Dermis blood vessel endothelial cell (primary cell): Measurements from ENCODE around the gene CNIH3. TPM values are rescaled to one million over a fixed set of nuclear protein-coding genes. Genes with fewer than 3 reads are reported as not detected.
"Not testable (repeated sequence)": the region's sequence is repeated elsewhere in the genome, so short reads cannot be mapped to it uniquely, and the experiment has no call there.

Experiments
- DNase-seq: peaks from one replicate; pipeline ENCODE4 v3.0.0; 2010
- total RNA-seq: library from RNA; depleted of rRNA; stranded (reverse); fragments of >200 nt; gene quantifications from 2 replicates; pipeline ENCODE4 v1.2.3, GENCODE V29; 2014

Gene CNIH3
- total RNA-seq, 1 donor from 2014 or later: 1.4 TPM

DNA sequence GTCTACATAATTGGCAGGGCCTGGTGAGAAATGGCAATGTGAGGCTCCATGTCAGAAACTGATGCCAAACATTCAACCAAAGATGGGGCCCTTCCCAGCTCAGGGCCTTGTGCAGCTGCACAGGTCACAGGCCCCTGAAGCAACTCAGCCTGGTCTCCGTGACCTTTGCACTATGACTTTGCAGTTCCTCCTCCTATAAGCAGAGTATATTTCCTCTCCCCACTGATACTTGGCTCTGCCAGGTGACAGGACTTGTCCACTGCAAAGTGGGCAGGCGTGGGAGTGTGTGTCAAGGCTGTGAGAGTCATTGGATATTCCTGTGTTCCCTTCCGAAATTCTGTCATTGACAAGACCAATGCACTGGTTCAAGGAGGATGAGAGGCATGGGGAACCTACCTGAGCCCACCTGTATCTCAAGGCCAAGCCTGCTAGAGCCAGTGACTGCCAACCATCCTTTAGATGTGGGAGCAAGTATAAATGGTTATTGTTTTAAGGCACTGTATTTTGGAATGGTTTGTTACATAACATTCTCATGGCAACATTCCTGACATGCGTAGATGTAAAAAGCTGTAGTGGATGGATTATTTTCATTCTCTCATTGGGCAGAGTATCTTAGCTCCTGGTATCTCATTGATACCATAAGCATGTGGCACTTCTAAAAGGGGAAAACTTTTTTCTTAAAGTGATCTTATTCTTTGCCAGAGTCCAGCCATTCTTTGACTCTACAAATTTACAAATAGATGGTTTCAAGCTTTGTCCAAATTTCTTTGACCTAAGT is 75.2 kb downstream of the CNIH3 start:
- DNase-seq: no peak

DNA sequence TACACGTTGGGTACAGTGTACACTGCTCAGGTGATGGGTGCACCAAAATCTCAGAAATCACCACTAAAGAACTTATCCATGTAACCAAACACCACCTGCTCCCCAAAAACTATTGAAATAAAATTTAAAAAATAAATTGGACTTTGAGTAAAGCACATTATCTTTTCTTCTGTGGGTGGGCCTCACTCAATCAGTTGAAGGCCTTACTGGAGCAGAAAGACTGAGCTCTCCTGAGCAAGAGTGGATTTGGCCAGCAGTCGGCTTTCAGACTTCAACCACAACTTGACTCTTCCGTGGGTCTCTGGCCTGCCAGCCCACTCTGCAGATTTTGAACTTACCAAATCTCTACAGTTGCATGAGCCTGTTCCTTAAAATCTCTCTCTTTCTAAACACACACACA is 78.9 kb downstream of the CNIH3 start:
- DNase-seq: no peak

DNA sequence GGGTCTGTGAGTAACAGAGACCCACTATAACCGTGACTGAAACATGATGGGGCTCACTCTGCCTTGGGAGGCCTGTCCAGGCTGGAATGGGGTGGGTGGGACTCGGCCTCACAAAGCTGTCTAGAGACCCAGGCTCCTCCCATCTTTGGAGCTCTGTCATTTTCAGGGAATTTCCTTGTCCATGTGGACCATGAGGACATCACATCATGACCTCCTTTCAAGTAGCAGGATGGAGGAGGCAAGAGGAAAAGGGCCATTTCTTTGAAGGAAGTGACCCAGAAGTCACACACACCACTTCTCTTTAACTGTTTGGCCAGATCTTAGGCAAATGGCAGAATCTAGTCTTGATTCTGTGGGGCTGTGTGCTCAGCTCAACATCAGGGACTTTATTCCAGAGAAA is 79.9 kb downstream of the CNIH3 start:
- no peak for DNase-seq

DNA sequence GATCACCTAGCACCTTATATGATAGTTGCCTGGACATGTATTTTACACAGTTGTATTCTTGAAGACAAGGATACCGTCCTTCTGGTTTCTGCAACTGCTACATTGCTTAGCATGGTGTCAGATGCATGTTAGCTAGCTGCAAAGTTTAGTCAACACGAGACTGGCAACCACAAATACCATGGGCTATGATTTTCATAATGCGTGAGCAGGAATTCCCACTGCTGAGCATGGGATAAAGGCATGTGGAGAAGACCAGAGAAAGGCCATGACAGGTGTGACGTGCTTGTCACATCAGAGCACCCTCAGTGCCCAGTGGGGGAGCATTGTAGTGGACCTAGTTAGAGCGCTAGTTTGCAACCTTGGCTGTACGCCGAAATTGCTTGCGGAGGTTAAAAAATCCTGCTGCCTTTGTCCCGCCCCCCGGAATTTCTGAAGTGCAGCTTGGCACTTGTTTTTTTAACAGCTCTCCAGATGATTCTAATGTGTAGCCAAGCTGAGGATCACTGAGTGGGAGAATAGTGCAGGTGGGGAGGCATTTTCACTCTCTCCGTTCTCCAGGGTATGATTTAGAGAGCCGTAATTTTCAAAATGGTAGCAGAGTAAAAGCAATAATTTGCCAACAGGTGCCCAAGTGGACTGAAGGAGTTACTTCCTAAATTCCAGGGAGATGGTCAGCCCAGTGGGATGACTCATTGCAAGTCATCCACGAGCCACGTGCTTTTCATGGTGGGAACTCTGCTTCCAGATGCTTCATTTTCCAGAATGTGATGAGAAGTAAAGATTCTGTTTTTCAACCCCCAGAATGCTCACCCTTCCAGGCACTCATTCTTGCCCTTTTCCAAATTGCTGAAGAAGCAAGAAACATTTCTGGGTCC is 81.0 kb downstream of the CNIH3 start:
- DNase-seq: peak; percentile 3

DNA sequence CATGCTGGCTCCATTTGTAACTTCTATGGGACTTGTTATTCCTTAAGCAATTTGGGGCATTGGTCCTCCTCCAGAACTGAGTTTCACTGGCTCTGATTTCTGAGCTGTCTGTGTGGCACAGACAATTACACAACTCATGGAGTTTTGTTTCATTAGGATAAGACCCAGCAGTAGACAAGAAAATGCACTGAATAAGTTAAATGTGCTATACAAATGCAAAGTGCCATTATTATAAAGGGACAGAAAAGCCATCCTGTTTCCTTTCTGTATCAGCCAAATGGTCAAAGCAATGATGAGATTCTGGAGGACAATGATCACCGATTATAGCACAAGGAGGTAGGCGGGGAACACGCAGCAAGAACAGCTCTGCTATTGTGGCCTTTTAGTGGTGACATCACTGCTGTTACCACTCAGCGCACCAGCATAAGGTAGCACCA is 81.9 kb downstream of the CNIH3 start:
- DNase-seq: no peak

DNA sequence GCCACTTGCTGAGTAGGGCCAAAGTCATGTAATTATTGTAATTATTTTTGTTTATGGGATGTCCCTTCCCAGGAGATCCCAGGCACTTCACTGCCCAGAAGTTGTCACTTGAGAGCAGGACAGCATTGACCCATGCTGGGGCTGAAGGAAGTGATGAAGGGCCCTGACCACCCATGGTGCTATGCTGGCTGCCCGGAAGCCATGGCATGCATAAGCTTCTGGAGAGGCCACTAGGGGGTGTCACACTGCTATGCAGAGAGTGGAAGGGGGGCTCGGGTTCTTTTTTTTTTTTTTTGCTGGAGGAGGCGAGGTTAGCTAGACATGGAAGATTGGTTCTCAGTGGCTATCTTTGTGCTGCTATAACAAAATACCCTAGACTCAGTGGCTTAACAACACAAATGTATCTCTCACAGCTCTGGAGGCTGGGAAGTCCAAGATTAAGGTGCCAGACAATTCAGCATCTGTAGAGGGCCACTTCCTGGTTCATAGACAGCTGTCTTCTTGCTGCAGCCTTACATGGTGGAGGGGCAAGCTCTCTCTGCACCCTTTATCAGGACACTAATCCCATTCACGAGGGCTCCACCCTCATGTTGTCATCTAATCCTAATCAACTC is 84.9 kb downstream of the CNIH3 start:
- peak; percentile 18 for DNase-seq

DNA sequence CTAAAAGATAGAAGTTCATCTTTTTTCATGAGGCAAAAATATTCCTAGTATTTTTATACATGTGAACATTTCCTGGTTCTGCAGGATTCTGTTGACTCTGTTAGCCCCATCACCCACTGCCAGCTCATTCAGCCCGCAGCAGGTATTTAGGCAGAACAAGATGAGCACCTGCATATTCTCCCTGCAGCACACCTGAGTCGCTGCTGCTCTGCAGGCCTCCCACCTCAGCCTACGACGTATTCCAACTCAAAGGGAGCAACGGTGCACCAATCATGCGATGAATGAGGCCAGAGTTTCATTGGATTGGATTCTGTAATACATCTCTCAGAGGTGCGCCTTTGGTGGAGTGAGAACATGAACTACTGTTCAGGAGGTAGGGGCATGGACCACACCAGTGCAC is 87.6 kb downstream of the CNIH3 start:
- no peak for DNase-seq

DNA sequence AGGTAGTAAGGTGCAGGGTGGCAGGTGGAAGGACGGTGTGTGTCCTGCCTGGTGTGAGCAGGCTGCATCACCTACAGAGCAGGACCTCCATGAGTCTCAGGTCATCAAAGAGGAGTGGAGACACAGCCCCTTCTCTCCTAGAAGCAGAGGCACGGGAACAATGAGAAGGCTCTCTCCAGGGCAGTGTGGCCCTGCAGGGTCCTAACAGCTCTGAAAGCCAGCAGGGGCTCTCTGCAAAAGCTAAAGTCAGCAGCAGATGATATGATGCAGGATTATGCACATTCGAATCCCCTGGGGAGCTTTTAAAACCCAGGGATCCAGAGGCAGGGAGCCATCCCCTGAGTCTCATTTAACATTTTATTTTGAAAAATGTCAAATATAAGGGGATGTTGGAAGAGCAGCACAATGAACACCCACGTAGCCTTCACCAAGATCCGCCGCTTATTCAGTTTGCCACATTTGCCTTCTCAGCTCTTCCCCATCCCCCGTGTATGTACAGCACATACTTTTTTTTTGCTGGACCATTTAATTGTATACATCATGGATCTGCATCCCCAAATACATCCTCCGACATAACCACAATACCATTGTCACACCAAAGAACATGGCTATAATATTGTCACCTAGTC is 88.1 kb downstream of the CNIH3 start:
- DNase-seq: no peak

DNA sequence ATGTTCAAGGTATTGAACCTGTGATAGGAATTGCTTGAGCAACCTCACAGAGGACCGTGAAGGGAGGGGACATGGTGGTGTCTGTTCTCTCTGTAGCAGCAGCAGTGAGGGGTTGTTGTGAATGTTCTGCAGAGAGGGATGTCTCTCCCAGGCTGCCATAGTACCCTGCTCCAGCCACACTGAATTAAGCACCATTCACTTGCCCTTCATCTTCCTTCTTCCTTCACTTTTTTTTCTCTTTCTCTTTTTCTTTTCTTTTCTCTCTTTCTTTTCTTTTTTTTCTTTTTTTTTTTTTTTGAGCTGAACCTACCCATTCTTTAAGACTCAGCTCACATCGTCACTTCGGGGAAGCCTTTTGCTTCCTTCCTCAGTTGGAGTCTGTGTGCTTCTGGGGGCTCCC is 89.5 kb downstream of the CNIH3 start:
- DNase-seq: no peak

DNA sequence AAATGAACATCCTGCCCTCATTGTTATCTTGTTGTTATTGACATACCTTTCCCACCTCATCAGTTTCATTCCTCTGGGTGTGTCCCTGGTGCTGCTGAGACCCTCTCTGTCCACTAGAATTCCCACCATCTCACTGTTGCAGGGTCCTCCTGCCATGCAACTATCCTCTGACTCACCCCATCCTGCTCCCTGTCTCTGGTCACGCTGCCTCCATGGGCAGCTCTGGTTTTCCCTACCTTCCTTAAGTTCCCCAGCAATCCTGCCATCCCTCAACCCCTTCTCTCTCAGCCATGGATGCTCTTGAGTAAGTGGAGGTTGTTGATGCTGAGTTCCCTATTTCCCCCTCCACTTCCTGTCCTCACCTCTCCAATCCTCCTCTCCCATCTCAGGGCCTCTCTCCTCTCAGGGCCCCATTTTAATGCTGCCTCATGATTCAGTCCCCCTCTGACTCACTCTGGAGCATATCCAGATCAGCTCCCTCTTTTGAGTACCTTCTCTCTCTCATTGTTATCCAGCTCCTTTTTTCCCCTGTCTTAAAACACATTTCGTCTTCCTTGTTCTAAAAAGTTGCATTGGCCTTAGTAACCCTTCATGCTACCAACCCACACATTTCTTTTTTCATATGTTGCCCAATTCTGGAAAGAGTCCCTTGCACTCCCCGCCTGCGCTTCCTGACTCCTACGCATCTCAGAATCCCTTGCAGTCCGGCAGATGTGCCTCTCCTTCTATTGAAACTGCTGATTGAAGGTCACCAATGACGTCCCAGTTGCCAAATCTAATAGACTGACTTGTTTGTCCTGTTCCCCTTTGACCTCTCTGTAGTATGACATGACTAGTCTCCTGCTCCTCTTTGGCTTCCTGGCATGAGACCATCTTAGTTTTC is 92.0 kb downstream of the CNIH3 start:
- DNase-seq: no peak

DNA sequence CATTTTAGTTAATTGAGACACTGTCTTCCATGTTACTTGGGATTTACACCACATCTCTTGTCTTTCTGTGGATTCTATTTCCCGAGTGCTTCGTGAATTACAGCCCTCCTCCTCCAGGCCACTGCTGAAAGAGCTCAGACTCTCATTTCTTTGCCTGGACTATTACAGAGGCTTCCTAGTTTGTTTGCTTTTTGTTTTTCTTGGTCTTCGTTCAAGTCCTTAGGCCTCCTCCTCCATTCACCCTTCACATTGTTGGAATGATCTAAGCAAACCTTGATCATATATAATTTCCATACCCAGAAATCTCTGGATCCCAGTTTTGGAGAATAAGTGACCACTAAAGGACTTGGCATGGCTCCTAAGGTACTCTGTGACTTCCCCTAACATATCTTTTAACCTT is 94.1 kb downstream of the CNIH3 start:
- no peak for DNase-seq

DNA sequence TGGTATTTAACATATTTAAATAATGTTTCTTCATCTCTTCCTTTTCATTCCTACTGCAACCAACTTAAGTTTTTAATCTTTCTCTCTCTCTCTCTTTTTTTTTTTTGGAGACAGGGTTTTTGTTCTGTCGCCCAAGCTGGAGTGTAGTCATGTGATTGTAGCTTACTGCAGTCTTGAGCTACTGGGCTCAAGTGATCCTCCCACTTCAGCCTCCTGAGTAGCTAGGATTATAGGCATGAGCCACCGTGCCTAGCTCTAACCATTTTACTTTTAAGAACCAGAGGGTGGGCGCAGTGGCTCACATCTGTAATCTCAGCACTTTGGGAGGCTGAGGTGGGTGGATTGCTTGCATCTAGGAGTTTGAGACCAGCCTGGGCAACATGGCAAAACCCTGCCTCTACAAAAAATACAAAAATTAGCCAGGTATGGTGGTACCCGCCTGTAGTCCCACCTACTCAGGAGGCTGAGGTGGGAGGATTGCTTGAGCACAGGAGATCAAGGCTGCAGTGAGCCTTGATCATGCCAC is 95.2 kb downstream of the CNIH3 start:
- not testable (repeated sequence) for DNase-seq

DNA sequence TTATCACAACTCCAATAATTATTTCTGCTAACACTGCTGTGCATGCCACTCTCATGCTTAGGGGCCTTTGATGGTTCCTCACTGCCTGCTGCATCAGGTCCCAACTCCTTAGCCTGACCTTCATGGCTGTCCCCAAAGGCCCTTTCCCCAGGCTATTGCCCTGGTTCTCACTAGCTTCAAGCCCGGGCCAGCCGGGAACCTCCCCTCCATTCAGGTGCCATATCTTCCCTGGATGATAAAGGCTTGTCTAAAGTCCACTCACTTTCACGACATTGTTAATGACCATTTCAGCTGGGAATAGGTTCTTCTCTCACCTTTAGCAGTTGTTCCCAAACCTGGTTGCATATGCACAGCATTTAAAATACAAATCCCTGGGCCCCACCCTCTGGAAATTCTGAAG is 95.8 kb downstream of the CNIH3 start:
- no peak for DNase-seq

DNA sequence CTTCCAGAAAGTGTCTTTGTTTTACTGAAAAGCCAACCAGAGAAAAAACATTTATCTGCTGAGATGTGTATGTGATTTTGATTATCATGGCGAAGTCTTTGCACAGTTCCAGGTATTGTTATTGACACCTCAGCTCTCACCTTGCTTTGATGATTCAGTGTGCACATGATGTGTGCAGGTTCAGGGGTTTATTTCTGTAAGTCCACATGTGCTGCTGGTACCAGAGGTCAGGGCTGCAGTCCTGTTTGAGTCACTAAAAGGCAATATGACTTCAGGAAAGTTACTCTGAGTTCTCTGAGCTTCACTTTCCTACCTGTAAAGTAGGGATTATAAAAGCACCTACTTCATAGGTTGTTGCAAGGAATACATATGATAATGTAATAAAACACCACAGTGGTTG is 97.1 kb downstream of the CNIH3 start:
- DNase-seq: no peak

DNA sequence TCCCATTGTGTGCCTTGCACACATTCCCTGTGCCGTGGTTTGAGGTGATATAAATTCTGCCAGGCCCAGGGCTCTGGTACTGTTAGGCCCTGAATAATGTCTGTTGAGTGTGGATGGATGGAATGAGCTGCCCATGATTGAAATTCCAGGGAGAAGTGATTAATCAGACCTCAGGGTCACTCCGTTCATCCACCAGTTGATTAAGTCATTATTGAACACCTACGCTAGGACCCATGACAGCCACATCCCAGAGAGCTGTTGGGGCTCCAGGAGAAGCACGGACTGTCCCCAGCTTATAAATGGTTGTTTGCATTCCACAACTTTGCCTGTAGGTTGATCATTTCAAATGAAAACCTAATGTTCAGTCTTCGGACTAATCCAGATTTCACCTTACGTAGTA is 98.4 kb downstream of the CNIH3 start:
- DNase-seq: no peak

DNA sequence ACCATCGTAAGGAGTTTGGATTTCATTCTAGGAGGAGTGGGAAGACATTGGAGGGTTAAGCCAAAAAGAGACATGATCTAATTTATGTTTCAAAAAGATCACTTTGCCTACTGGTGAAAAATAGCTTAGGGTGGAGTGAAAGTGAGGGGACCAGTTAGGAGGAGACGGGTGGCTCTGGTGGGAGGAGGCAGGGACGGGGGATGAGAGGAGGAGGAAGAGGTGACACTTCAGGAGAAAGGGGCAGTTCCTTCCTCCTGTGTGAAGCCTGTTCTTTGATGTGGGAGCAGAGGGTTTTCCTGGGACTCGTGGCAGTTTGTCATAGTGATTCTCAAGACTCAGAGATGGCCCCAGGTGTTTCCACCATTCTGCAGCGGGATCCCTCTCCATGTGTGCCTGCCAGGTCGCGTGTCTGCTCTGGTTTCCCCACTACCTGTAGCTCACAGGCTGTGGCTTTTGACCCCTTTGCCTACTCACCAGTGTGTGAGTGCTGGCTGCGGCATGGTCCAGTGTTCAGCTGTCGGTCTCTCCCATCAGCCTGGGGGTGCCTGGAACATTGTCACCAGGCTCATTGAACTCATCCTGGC is 102.4 kb downstream of the CNIH3 start:
- DNase-seq: no peak

DNA sequence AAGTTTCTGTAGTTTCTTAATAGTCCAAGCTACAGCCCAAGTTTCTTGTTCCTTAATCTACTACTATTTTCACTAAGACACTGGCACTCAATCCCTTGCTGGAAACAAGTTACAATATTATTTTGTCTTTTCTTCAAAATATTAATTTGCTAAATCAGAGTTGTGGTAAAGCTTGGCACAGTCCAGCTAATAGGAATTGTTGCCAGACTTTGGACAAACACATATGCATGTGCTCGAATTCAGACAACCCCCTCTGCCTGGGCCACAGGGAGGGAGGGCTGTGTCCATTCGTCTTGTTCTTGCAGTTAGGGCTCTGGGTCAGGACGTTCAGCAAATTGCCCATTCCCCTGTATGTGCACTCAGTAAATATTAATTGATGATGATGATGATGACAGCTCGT is 103.6 kb downstream of the CNIH3 start:
- no peak for DNase-seq

DNA sequence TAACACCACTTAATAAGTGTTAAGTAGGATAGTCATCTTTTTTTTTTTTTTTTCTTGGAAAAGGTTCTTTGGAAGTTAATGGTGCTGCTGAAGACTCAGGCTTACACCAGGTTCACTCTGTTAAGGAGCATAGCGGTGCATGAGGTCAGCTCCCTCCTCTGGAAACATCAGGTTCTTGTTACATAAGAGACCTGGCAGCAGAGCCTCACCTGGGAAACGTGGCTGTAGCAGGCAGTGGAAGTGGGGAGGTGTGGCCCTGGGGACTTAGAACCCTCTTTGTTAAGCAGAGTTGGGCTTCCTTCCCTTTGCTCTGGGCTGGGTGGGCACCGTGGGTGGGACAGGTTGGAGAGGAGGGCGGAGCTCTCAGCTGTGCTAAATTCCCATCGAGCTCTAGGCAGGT is 104.1 kb downstream of the CNIH3 start:
- no peak for DNase-seq

DNA sequence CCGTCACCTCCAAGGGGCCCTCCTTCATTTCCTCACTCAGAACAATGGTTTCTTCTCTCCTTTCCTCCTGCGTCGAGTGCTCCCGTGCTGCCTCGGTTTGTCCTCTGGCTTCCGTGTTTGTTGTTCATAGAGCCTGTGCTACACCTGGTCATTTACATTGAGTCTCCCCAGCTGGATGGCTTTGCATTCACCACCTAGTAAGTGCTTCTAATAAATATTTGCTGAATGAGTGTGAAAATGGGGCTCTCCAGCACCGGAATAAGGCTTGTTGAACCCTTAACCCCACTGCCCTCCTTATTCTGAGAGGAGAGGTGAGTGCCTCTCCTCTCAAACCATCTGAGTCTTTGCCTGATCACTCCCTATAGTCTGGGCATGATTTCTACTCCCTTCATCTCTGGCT is 104.9 kb downstream of the CNIH3 start:
- no peak for DNase-seq

DNA sequence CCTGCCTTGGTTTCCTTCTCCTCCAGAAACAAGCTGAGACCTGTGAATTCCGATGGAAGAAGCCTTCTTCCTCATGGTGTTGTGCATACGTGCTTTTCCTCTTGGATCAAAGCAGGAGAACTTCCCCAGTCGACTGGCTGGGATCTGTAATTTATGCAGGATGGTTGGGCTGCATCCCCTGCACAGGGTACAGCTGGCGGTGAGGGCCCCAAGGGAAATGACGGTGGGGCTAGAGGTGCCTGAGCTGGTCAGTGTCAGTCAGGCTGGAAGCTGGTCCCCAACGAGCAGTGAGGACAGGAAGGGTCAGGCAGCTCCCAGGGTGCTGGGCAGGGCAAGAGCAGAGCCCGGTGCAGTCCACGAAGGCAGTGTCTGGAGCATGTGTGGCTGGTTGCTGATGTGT is 106.7 kb downstream of the CNIH3 start:
- DNase-seq: no peak

DNA sequence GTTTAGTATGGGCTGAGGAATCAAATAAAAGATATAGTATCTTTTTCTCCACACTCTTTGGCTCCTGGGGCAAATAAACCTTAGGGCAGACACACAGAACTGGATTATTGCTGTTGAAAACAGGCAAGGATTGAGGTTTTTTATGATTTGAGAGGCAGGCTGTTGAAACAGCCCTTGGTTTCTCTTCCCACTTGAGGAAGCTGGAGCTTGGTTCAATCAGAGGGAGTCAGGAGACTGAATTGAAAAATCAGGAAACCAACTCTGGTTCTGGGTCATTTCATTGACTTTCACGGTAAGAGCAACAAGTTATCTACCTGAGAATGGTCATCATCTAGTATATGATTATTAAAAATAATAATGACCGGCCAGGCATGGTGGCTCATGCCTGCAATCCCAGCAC is 108.4 kb downstream of the CNIH3 start:
- DNase-seq: no peak
